GM12878 (cell line): Measurements from ENCODE around the gene RAE1. TPM values are rescaled to one million over a fixed set of nuclear protein-coding genes. Genes with fewer than 3 reads are reported as not detected.

Source experiments
- ATAC-seq: fragments of 200-7000 bp; cut with Tn5 transposase; 3 replicates; pipeline ENCODE4 v1.9.1; 2020; ENCODE audit warnings: mild to moderate bottlenecking, moderate library complexity
- BruUV-seq: library from RNA; stranded (reverse); fragments of 400-500 nt; replicated peaks from 2 replicates; lab custom pipeline; 2021; lab: Mats Ljungman, UMichigan
- CTCF ChIA-PET: fragments of 300-600 bp; sonication (Branson Sonifier 250); formaldehyde crosslinking; extraction: SDS; loops from one replicate; lab custom pipeline; 2021; ENCODE audit warnings: inconsistent platforms; lab: Yijun Ruan, JAX
- POLR2A ChIA-PET: fragments of 350-600 bp; formaldehyde crosslinking; extraction: SDS; loops from one replicate; lab custom pipeline; 2021; ENCODE audit warnings: inconsistent platforms; lab: Charles Lee
- RAD21 ChIA-PET: fragments of 300-600 bp; sonication (Branson Sonifier 250); formaldehyde crosslinking; loops from one replicate; lab custom pipeline; 2023; ENCODE audit warnings: antibody characterized with exemption; ENCODE audit not compliant: unreplicated experiment; lab: Charles Lee
- SMC1A ChIA-PET: fragments of 300-600 bp; sonication (Branson Sonifier 250); formaldehyde crosslinking; loops from one replicate; lab custom pipeline; 2023; ENCODE audit not compliant: unreplicated experiment, uncharacterized antibody; lab: Charles Lee
- DNase-seq: peaks from one replicate; pipeline ENCODE4 v3.0.0-alpha.2; 2011; ENCODE audit warnings: low read depth, low spot score
- FAIRE-seq: peaks from 3 replicates; lab custom pipeline; 2011; peaks lifted over from hg19 to GRCh38; lab: Jason Lieb, UNC
- H2AFZ ChIP-seq: 2 replicates; pipeline ENCODE4 v1.6.0; 2011; ENCODE audit warnings: low read depth, low read length, control low read depth; ENCODE audit not compliant: control insufficient read depth
- H3K27ac ChIP-seq: 2 replicates; pipeline ENCODE4 v1.5.1; 2011; ENCODE audit warnings: control low read depth; ENCODE audit not compliant: control insufficient read depth, insufficient read depth
- H3K27me3 ChIP-seq, 2 experiments: replicated peaks in 1 of 2; 2 replicates each; pipeline versions ENCODE4 v1.6.0 to v1.6.1; 2011; ENCODE audit warnings: low read length in 1 of 2; ENCODE audit not compliant: control insufficient read depth in 2 of 2, insufficient read depth in 2 of 2
- H3K36me3 ChIP-seq, 2 experiments: 2 replicates each; pipeline ENCODE4 v1.5.1; 2011; ENCODE audit warnings: low read length in 1 of 2; ENCODE audit not compliant: control insufficient read depth in 2 of 2, insufficient read depth in 2 of 2
- H3K4me1 ChIP-seq: 2 replicates; pipeline ENCODE4 v1.6.1; 2011; ENCODE audit warnings: mild to moderate bottlenecking, low read length, moderate library complexity, mixed read lengths; ENCODE audit not compliant: control insufficient read depth, insufficient read depth
- H3K4me2 ChIP-seq: 2 replicates; pipeline ENCODE4 v1.6.0; 2011; ENCODE audit warnings: control low read depth; ENCODE audit not compliant: control insufficient read depth, insufficient read depth
- H3K4me3 ChIP-seq: fragments of 200-600 bp; sonication (generic); 2 replicates; pipeline ENCODE4 v1.5.1; 2016
- H3K79me2 ChIP-seq: 2 replicates; pipeline ENCODE4 v1.6.0; 2011; ENCODE audit warnings: low read length; ENCODE audit not compliant: control insufficient read depth, insufficient read depth
- H3K9ac ChIP-seq: 2 replicates; pipeline ENCODE4 v1.8.0; 2011; ENCODE audit warnings: low read length, control low read depth, mixed read lengths; ENCODE audit not compliant: control insufficient read depth, insufficient read depth
- H3K9me3 ChIP-seq: replicated peaks from 3 replicates; pipeline ENCODE4 v1.5.1; 2011; ENCODE audit warnings: mild to moderate bottlenecking, low read length; ENCODE audit not compliant: control insufficient read depth, insufficient read depth
- H4K20me1 ChIP-seq: 2 replicates; pipeline ENCODE4 v1.6.0; 2011; ENCODE audit not compliant: control insufficient read depth, insufficient read depth
- BACH1 ChIP-seq: fragments of 450-650 bp; IDR thresholded peaks from 2 replicates; pipeline ENCODE4 v1.6.1; 2017; ENCODE audit warnings: mild to moderate bottlenecking, borderline replicate concordance
- BHLHE40 ChIP-seq, 2 experiments: fragments of 450-650 bp in 1 of 2; IDR thresholded peaks; 2 replicates each; pipeline ENCODE4 v1.6.1; 2011 to 2017; ENCODE audit warnings: low read depth in 2 of 2, borderline replicate concordance in 1 of 2, improper control_type of control experiment in 1 of 2, low read length in 1 of 2, mild to moderate bottlenecking in 1 of 2
- CBFB ChIP-seq: IDR thresholded peaks from 2 replicates; pipeline ENCODE4 v1.6.1; 2016; ENCODE audit warnings: antibody characterized with exemption, low read depth
- CREB1 ChIP-seq: IDR thresholded peaks from 2 replicates; pipeline ENCODE4 v1.6.1; 2012; ENCODE audit warnings: low read depth, mild to moderate bottlenecking, inconsistent platforms
- GATAD2B ChIP-seq: fragments of 450-650 bp; conservative IDR thresholded peaks from 2 replicates; pipeline ENCODE4 v1.6.1; 2017; ENCODE audit warnings: low read depth, mild to moderate bottlenecking, moderate library complexity
- NFYA ChIP-seq: IDR thresholded peaks from 2 replicates; pipeline ENCODE4 v1.6.1; 2011; ENCODE audit warnings: low read depth, mild to moderate bottlenecking, low read length, improper control_type of control experiment, borderline replicate concordance
- NFYB ChIP-seq: IDR thresholded peaks from 2 replicates; pipeline ENCODE4 v1.6.1; 2011; ENCODE audit warnings: low read depth, mild to moderate bottlenecking, low read length, improper control_type of control experiment, moderate library complexity; ENCODE audit not compliant: insufficient read depth
- YY1 ChIP-seq: IDR thresholded peaks from 2 replicates; pipeline ENCODE4 v1.6.1; 2011; ENCODE audit warnings: low read depth, mild to moderate bottlenecking, low read length
- WGBS: methylation state at CpG from one replicate; pipeline ENCODE4 v1.1.6; 2016; ENCODE audit warnings: low lambda C conversion rate; ENCODE audit not compliant: insufficient replicate concordance, insufficient coverage; ENCODE audit errors: missing lambda C conversion rate; 5-methylcytosine and 5-hydroxymethylcytosine counted together
- in situ Hi-C: fragments of 300-500 bp; cut with MboI; formaldehyde crosslinking; loops from 9 replicates; pipeline ENCODE4 v1.14.3; 2018; ENCODE audit warnings: mixed read lengths
- intact Hi-C: fragments of 100-400 bp; cut with micrococcal nuclease; formaldehyde crosslinking; loops from one replicate; pipeline ENCODE4 v1.14.2; 2022; ENCODE audit not compliant: unreplicated experiment
- polyA plus RNA-seq, 11 experiments: library from polyadenylated mRNA; depleted of rRNA in 4 of 11; unstranded in 6 of 11; stranded (reverse) in 5 of 11; fragments of >200 nt; fragmentation: Nextera tagmentation in 4 of 11; fragmentation: Illumina TruSeq in 1 of 11; extraction: Ambion mirVana in 4 of 11; extraction: Trizol in 1 of 11; gene quantifications; 1 replicate in 1 of 11; 2 replicates in 10 of 11; pipeline versions ENCODE4 v1.2.1 to v1.2.3, GENCODE V29; 2011 to 2016; ENCODE audit warnings: inconsistent platforms in 2 of 11, missing spikeins in 2 of 11, low read depth in 1 of 11
- total RNA-seq, 4 experiments: library from RNA; depleted of rRNA in 3 of 4; stranded (reverse); fragments of >200 nt in 3 of 4; fragmentation: Illumina TruSeq in 1 of 4; extraction: Trizol in 1 of 4; gene quantifications; 2 replicates each; pipeline versions ENCODE4 v1.2.1 to v1.2.3, GENCODE V29; 2013 to 2021
- TF ChIP-seq, protein P1 (sequence below): fragments of 450-650 bp; formaldehyde crosslinking; IDR thresholded peaks from 2 replicates; pipeline ENCODE4 v1.4.0; 2020; ENCODE audit warnings: mild to moderate bottlenecking, moderate library complexity

Gene RAE1
- total and polyA plus RNA-seq, 10 of the 15 experiments (the other 5 are each of a cell fraction or from before 2014, with no cell fraction given): 28.7 to 107 (median 49.3) TPM

DNA sequence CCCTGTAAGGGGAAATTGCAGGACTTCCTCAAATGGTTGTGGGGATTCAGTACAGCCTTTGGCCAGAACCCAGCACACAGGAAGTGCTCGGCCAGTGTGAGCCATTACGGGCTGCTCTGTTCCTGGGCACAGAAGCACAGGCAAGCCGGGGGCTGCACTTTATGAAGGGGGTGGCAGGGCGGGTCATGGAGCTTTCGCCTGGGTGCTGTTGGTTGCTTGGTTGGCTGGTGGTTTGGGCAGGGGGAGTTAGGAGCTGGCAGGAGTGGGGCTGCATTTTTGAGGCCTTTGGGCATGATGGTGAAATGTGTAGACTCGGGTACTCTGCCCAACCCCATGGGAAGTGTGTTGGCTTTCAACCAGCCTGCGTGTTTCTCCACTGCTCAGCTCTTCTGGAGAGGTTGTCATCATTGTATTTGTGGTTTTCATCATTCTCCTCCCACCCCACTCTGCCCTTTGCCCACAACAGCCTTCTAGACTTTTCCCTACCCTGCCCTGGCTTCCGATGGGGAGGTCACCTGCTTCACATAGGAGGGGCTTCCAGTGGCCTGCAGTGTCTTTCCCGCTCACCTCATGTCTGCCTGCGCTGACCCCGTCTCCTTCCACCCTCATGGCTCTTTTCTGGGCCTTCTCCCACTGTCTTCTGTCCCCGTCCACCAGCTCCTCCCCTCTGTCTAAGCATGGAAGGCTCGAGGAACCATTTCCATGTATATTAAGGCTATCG, 24.0 kb downstream of the RAE1 start:
- BruUV-seq: no TSS peak
- H3K9ac ChIP-seq: no peak overlapping the region
- in situ Hi-C loops: loop anchor here (25.0 kb wide), 1 partner anchor 1287 kb away; the partner anchor contains the start of gene STX16
- CTCF ChIA-PET: interaction anchor here (2.5 kb wide), 1 partner anchor 123 kb away, joined by 11 read pairs; no protein-coding TSS in a partner anchor
- SMC1A ChIA-PET: no interaction called here
- H2AFZ ChIP-seq: no peak overlapping the region
- no peak overlapping the region for H3K4me3 ChIP-seq
- no peaks in the 10 kb centered on the region for H3K9me3 ChIP-seq
- POLR2A ChIA-PET: interaction anchor here (0.6 kb wide), 1 partner anchor 9 kb away, joined by 3 read pairs; no protein-coding TSS in a partner anchor
- no peak for ATAC-seq
- H3K27me3 ChIP-seq: no peaks in the 10 kb centered on the region
- TF ChIP-seq BHLHE40 (IDR thresholded peaks at IDR 0.05; ENCODE audit: borderline replicate concordance in 1 of 2, low read depth in 2 of 2, low read length in 1 of 2) (no peak), NFYA (no peak), YY1 (no peak), BACH1 (no peak), NFYB (no peak), CREB1 (no peak), GATAD2B (no peak), CBFB (no peak)
- TF ChIP-seq, protein P1, sequence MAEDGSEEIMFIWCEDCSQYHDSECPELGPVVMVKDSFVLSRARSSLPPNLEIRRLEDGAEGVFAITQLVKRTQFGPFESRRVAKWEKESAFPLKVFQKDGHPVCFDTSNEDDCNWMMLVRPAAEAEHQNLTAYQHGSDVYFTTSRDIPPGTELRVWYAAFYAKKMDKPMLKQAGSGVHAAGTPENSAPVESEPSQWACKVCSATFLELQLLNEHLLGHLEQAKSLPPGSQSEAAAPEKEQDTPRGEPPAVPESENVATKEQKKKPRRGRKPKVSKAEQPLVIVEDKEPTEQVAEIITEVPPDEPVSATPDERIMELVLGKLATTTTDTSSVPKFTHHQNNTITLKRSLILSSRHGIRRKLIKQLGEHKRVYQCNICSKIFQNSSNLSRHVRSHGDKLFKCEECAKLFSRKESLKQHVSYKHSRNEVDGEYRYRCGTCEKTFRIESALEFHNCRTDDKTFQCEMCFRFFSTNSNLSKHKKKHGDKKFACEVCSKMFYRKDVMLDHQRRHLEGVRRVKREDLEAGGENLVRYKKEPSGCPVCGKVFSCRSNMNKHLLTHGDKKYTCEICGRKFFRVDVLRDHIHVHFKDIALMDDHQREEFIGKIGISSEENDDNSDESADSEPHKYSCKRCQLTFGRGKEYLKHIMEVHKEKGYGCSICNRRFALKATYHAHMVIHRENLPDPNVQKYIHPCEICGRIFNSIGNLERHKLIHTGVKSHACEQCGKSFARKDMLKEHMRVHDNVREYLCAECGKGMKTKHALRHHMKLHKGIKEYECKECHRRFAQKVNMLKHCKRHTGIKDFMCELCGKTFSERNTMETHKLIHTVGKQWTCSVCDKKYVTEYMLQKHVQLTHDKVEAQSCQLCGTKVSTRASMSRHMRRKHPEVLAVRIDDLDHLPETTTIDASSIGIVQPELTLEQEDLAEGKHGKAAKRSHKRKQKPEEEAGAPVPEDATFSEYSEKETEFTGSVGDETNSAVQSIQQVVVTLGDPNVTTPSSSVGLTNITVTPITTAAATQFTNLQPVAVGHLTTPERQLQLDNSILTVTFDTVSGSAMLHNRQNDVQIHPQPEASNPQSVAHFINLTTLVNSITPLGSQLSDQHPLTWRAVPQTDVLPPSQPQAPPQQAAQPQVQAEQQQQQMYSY (CRISPR knock-in tag): no peak
- TF ChIP-seq, all 136 proteins: peak for 0
- WGBS: 76% methylated on average over 14 of the region's 14 CpGs
- Histone ChIP-seq H3K4me1 (0 out of 2 replicates have a peak, but pooled peaks cover 5% of the 10 kb centered on the region), H3K27ac (no peak overlapping the region), H3K79me2 (no peaks in the 10 kb centered on the region), H3K36me3 (peaks cover 43 to 54% of the 10 kb centered on the region in 2 experiments), H4K20me1 (no peaks in the 10 kb centered on the region), H3K4me2 (no peak overlapping the region)
- RAD21 ChIA-PET: no interaction called here
- FAIRE-seq: no peak
- intact Hi-C loops: no loop called here
- no peak for DNase-seq
